Esophagus (tissue), 2 donors: ENCODE measurements around the gene ABCG1. TPM values are rescaled to one million over a fixed set of nuclear protein-coding genes. Genes with fewer than 3 reads are reported as not detected.

ENCODE experiments used
- H3K27ac ChIP-seq, 2 donors: one replicate each; pipeline ENCODE4 v1.5.1; 2013; ENCODE audit warnings: low read depth in 2 of 2, mild to moderate bottlenecking in 2 of 2, inconsistent platforms in 1 of 2, low read length in 1 of 2, moderate library complexity in 1 of 2
- H3K27me3 ChIP-seq, 2 donors: one replicate each; pipeline ENCODE4 v1.6.1; 2013; ENCODE audit warnings: low read length in 2 of 2, control low read depth in 1 of 2, mild to moderate bottlenecking in 1 of 2; ENCODE audit not compliant: insufficient read depth in 2 of 2, control insufficient read depth in 1 of 2
- H3K36me3 ChIP-seq, 2 donors: one replicate each; pipeline ENCODE4 v1.6.1; 2013; ENCODE audit warnings: low read length in 1 of 2; ENCODE audit not compliant: control insufficient read depth in 2 of 2, insufficient read depth in 2 of 2
- H3K4me1 ChIP-seq, 2 donors: one replicate each; pipeline ENCODE4 v1.6.1; 2013; ENCODE audit warnings: low read length in 1 of 2; ENCODE audit not compliant: control insufficient read depth in 2 of 2, insufficient read depth in 2 of 2
- H3K4me3 ChIP-seq, 2 donors: one replicate each; pipeline ENCODE4 v1.5.1; 2013; ENCODE audit warnings: low read length in 2 of 2, mild to moderate bottlenecking in 2 of 2, low read depth in 1 of 2, moderate library complexity in 1 of 2
- H3K9me3 ChIP-seq, 2 donors: one replicate each; pipeline ENCODE4 v1.6.1; 2013; ENCODE audit warnings: mild to moderate bottlenecking in 2 of 2, low read depth in 1 of 2, low read length in 1 of 2, moderate library complexity in 1 of 2; ENCODE audit not compliant: control insufficient read depth in 2 of 2, insufficient read depth in 1 of 2
- WGBS, 2 donors: extraction: QIAGEN DNeasy Blood & Tissue Kit; methylation state at CpG; one replicate each; pipeline ENCODE4 v1.1.7; 2013; 5-methylcytosine and 5-hydroxymethylcytosine counted together
- polyA plus RNA-seq, 2 donors: library from polyadenylated mRNA; stranded (reverse); fragments of 200-250 nt; gene quantifications; one replicate each; pipeline ENCODE4 v1.2.3, GENCODE V29; 2013
- donor health status: healthy with polysubstance abuse.
- donor health status: Bipolar disorder and iron deficiency.

Gene ABCG1
- polyA plus RNA-seq, 2 donors = 2.8 TPM

- Histone ChIP-seq H3K36me3 (peaks cover 0 to 11% of the 10 kb centered on the region in 2 donors), H3K4me3 (no peak overlapping the region), H3K27ac (no peak overlapping the region), H3K27me3 (no peaks in the 10 kb centered on the region), H3K4me1 (peaks cover 0 to 4% of the 10 kb centered on the region in 2 donors), H3K9me3 (peaks cover 0 to 4% of the 10 kb centered on the region in 2 donors)
- 66 to 68% methylated on average over 6 of the region's 6 CpGs for WGBS, 2 donors
These were observed 79.3 kb downstream of the ABCG1 start for GRCh38 chr21:42298237-42298636.

GRCh38 chr21:42298657-42299056, 79.7 kb downstream of the ABCG1 start:
- Histone ChIP-seq H3K36me3 (peaks cover 0 to 11% of the 10 kb centered on the region in 2 donors), H3K27ac (no peak overlapping the region), H3K4me1 (peaks cover 0 to 4% of the 10 kb centered on the region in 2 donors), H3K9me3 (peaks cover 0 to 3% of the 10 kb centered on the region in 2 donors), H3K4me3 (no peak overlapping the region), H3K27me3 (no peaks in the 10 kb centered on the region)
- WGBS, 2 donors = 80 to 82% methylated on average over 5 of the region's 5 CpGs

GRCh38 chr21:42299324-42300044, 80.5 kb downstream of the ABCG1 start:
- H3K4me1 ChIP-seq = peaks cover 0 to 4% of the 10 kb centered on the region in 2 donors
- 70 to 78% methylated on average over 19 to 20 of the region's 20 CpGs for WGBS, 2 donors
- H3K4me3 ChIP-seq = no peak overlapping the region
- H3K27me3 ChIP-seq = no peaks in the 10 kb centered on the region
- H3K36me3 ChIP-seq = peaks cover 0 to 7% of the 10 kb centered on the region in 2 donors
- no peak overlapping the region for H3K27ac ChIP-seq
- H3K9me3 ChIP-seq = no peaks in the 10 kb centered on the region

GRCh38 chr21:42300045-42300583, 81.2 kb downstream of the ABCG1 start:
- 90 to 95% methylated on average over 7 of the region's 7 CpGs for WGBS, 2 donors
- Histone ChIP-seq H3K4me3 (no peak overlapping the region), H3K36me3 (peaks cover 0 to 4% of the 10 kb centered on the region in 2 donors), H3K27ac (no peak overlapping the region), H3K9me3 (no peaks in the 10 kb centered on the region), H3K4me1 (peaks cover 0 to 4% of the 10 kb centered on the region in 2 donors), H3K27me3 (no peaks in the 10 kb centered on the region)

- H3K27me3 ChIP-seq = no peaks in the 10 kb centered on the region
- peaks cover 0 to 4% of the 10 kb centered on the region in 2 donors for H3K4me1 ChIP-seq
- no peak overlapping the region for H3K27ac ChIP-seq
- peaks cover 0 to 3% of the 10 kb centered on the region in 2 donors for H3K36me3 ChIP-seq
- no peaks in the 10 kb centered on the region for H3K9me3 ChIP-seq
- no peak overlapping the region for H3K4me3 ChIP-seq
- WGBS, 2 donors = 88 to 90% methylated on average over 9 of the region's 9 CpGs
These were observed 82.0 kb downstream of the ABCG1 start for GRCh38 chr21:42300956-42301355.

- H3K36me3 ChIP-seq = no peaks in the 10 kb centered on the region
- no peaks in the 10 kb centered on the region for H3K9me3 ChIP-seq
- WGBS, 2 donors = 78 to 85% methylated on average over 20 of the region's 20 CpGs
- H3K27ac ChIP-seq = no peak overlapping the region
- no peak overlapping the region for H3K4me3 ChIP-seq
- H3K4me1 ChIP-seq = peaks cover 0 to 4% of the 10 kb centered on the region in 2 donors
- no peaks in the 10 kb centered on the region for H3K27me3 ChIP-seq
These were observed 82.6 kb downstream of the ABCG1 start for GRCh38 chr21:42301371-42302075.

- WGBS, 2 donors = 56 to 72% methylated on average over 12 of the region's 12 CpGs
- no peak overlapping the region for H3K4me3 ChIP-seq
- no peak overlapping the region for H3K27ac ChIP-seq
These were observed 83.2 kb downstream of the ABCG1 start for GRCh38 chr21:42302076-42302650.

GRCh38 chr21:42302794-42303193, 83.9 kb downstream of the ABCG1 start:
- Histone ChIP-seq H3K4me1 (peaks cover 0 to 4% of the 10 kb centered on the region in 2 donors), H3K4me3 (no peak overlapping the region), H3K9me3 (no peaks in the 10 kb centered on the region), H3K36me3 (no peaks in the 10 kb centered on the region), H3K27ac (no peak overlapping the region), H3K27me3 (no peaks in the 10 kb centered on the region)
- WGBS, 2 donors = 73 to 74% methylated on average over 7 of the region's 7 CpGs

More at GRCh38 chr21:42302076-42302650, 83.2 kb downstream of the ABCG1 start:
- Histone ChIP-seq H3K36me3 (no peaks in the 10 kb centered on the region), H3K4me1 (peaks cover 0 to 4% of the 10 kb centered on the region in 2 donors), H3K9me3 (no peaks in the 10 kb centered on the region), H3K27me3 (no peaks in the 10 kb centered on the region)

- WGBS, 2 donors = 66 to 73% methylated on average over 3 of the region's 3 CpGs
- H3K27ac ChIP-seq = no peak overlapping the region
- peaks cover 0 to 4% of the 10 kb centered on the region in 2 donors for H3K4me1 ChIP-seq
- no peaks in the 10 kb centered on the region for H3K9me3 ChIP-seq
- H3K36me3 ChIP-seq = no peaks in the 10 kb centered on the region
- no peaks in the 10 kb centered on the region for H3K27me3 ChIP-seq
- H3K4me3 ChIP-seq = no peak overlapping the region
These were observed 84.5 kb downstream of the ABCG1 start for GRCh38 chr21:42303443-42303842.
